Activated B cell treated with CpG ODN at 0.5 μM for 24 hours (primary cell): ENCODE measurements around the gene TSPAN15. TPM values are rescaled to one million over a fixed set of nuclear protein-coding genes. Genes with fewer than 3 reads are reported as not detected.
A peak's percentile ranks its signal among the peaks of the same experiment; 100 is the strongest.

Source experiments
- ATAC-seq: fragments of 200-7000 bp; cut with Tn5 transposase; one replicate; pipeline ENCODE4 v1.10.0; 2021; ENCODE audit warnings: low read depth, mild to moderate bottlenecking, moderate library complexity
- CTCF ChIA-PET: fragments of 350-600 bp; sonication (Branson Sonifier 250); formaldehyde crosslinking; loops from one replicate; lab custom pipeline; 2021; ENCODE audit warnings: antibody characterized with exemption; lab: Charles Lee
- POLR2A ChIA-PET: fragments of 350-600 bp; sonication (Branson Sonifier 250); formaldehyde crosslinking; loops from one replicate; lab custom pipeline; 2021; ENCODE audit warnings: antibody characterized with exemption; lab: Charles Lee
- DNase-seq: peaks from one replicate; pipeline ENCODE4 v3.0.0; 2022
- H3K27ac Mint-ChIP-seq: one replicate; pipeline ENCODE4 v1.8.0; 2020; ENCODE audit warnings: mixed read lengths
- H3K27me3 Mint-ChIP-seq: one replicate; pipeline ENCODE4 v1.8.0; 2021; ENCODE audit warnings: mixed read lengths
- H3K36me3 Mint-ChIP-seq: one replicate; pipeline ENCODE4 v1.8.0; 2021; ENCODE audit warnings: low read depth, mixed read lengths
- H3K4me1 Mint-ChIP-seq: one replicate; pipeline ENCODE4 v1.8.0; 2021; ENCODE audit warnings: mixed read lengths
- H3K4me3 Mint-ChIP-seq: one replicate; pipeline ENCODE4 v1.8.0; 2020; ENCODE audit warnings: mild to moderate bottlenecking, mixed read lengths
- H3K9me3 Mint-ChIP-seq: one replicate; pipeline ENCODE4 v1.8.0; 2020; ENCODE audit warnings: mixed read lengths
- CTCF ChIP-seq: fragments of 200-600 bp; IDR thresholded peaks from one replicate; pipeline ENCODE4 v1.8.0; 2022; ENCODE audit warnings: antibody characterized with exemption, mild to moderate bottlenecking
- intact Hi-C: fragments of 100-400 bp; cut with micrococcal nuclease; formaldehyde crosslinking; loops from one replicate; pipeline ENCODE4 v1.15.1; 2024
- total RNA-seq: library from RNA; stranded (reverse); gene quantifications from 2 replicates; pipeline ENCODE4 v1.2.3, GENCODE V29; 2022

TSPAN15 gene
- total RNA-seq, 1 donor from 2014 or later = 0.35 TPM

DNA sequence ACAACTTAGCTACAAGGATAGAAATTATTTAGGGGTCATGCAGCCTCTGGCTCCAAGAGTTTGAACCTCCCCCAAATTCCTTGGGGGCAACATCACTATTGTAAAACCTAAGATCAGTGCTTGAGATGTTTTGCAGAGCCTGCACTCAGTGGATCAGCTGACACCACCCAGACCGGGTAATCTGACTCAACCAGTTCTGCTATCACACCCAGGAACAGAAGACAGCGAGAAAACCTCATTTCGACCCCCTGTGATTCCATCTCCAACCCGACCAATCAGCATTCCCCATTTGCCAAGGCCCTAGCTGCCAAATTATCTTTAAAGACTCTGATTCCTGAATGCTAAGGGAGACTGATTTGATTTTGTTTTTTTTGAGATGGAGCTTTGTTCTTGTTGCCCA is 39.8 kb upstream of the TSPAN15 start:
- CTCF ChIA-PET = interaction anchor here (1.4 to 1.7 kb wide), 2 partner anchors 97 to 173 kb away, joined by 3 to 4 read pairs; no protein-coding TSS in a partner anchor
- Mint-ChIP-seq H3K27ac (no peak overlapping the region), H3K9me3 (no peaks in the 10 kb centered on the region), H3K27me3 (peaks cover 11% of the 10 kb centered on the region), H3K4me3 (no peak overlapping the region), H3K36me3 (no peaks in the 10 kb centered on the region), H3K4me1 (peaks cover 28% of the 10 kb centered on the region)
- intact Hi-C loops = loop anchor here (2.0 to 5.0 kb wide), 2 partner anchors 13 to 404 kb away; no protein-coding TSS in a partner anchor
- TF ChIP-seq CTCF = no peak
- POLR2A ChIA-PET = interaction anchor here (1.1 kb wide), 1 partner anchor 93 kb away, joined by 4 read pairs; no protein-coding TSS in a partner anchor
- DNase-seq = no peak
- ATAC-seq = no peak

GRCh38 chr10:69412232-69412790 is 39.0 kb upstream of the TSPAN15 start:
- no peaks in the 10 kb centered on the region for H3K36me3 Mint-ChIP-seq
- CTCF ChIA-PET = interaction anchor here (1.0 to 1.4 kb wide), 2 partner anchors 19 to 174 kb away, joined by 3 to 4 read pairs; no protein-coding TSS in a partner anchor

GRCh38 chr10:69413221-69413865 is 37.9 kb upstream of the TSPAN15 start:
- no peak overlapping the region for H3K4me3 Mint-ChIP-seq
- peaks cover 15% of the 10 kb centered on the region for H3K27me3 Mint-ChIP-seq
- no peaks in the 10 kb centered on the region for H3K9me3 Mint-ChIP-seq
- DNase-seq (peak; percentile 22), ATAC-seq (no peak)
- TF ChIP-seq CTCF = no peak
- H3K36me3 Mint-ChIP-seq = no peaks in the 10 kb centered on the region
- H3K4me1 Mint-ChIP-seq = peaks cover 21% of the 10 kb centered on the region
- CTCF ChIA-PET = interaction anchor here (0.6 to 1.0 kb wide), 4 partner anchors 20 to 177 kb away, joined by 3 to 7 read pairs (median 4); no protein-coding TSS in a partner anchor
- intact Hi-C loops = loop anchor here (1.0 to 5.0 kb wide), 3 partner anchors 21 to 406 kb away; no protein-coding TSS in a partner anchor
- POLR2A ChIA-PET = no interaction called here
- peak overlapping the region; percentile 61 for H3K27ac Mint-ChIP-seq

More at GRCh38 chr10:69412232-69412790, 39.0 kb upstream of the TSPAN15 start:
- peaks cover 28% of the 10 kb centered on the region for H3K4me1 Mint-ChIP-seq
- no peak for TF ChIP-seq CTCF
- intact Hi-C loops = loop anchor here (5.0 kb wide), 1 partner anchor 405 kb away; no protein-coding TSS in a partner anchor
- ATAC-seq = no peak
- no peak overlapping the region for H3K4me3 Mint-ChIP-seq
- POLR2A ChIA-PET = no interaction called here
- H3K9me3 Mint-ChIP-seq = no peaks in the 10 kb centered on the region
- H3K27ac Mint-ChIP-seq = no peak overlapping the region
- peaks cover 11% of the 10 kb centered on the region for H3K27me3 Mint-ChIP-seq
- DNase-seq = no peak

DNA sequence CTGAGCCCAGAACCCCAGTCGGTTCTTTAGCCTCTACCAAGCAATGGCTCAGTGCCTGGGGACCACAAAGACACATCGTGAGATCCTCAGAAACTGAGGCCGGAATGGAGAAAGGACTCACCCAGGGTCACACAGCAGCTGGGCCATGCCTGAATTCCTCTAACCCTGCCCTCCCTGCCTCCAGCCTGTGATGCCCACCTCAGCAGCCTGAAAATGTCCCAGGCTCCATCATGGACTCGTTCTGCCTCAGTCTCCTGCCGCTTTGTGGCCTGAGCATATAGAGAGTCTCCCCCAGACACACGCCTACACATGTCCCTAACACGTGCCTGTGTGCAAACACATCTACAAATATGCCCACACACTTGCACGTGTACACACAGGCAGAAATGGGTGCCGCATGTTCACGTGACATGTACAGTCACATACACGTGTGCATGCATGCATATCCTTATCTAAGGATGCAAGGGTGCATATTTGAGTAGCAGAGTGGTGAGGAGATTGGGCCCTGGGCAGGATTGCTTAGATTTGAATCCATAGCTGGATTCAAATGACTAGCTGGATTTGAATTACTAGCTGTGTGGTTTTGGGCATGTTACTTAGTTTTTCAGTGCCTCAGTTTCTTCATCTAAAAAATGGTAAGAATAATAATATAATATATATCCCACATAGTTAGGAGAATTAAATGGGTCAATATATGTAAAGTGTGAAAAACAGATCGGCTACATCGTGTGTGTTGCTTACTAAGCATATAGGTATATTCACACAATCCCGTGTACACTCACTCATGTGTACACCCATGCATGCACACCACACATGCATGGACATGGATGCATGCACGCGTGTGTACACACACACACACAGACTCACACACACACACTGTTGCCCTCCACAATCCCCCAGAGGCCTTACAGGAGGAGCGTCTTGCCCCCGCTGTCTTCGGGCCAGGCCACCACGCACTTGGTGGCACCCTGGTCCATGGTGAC is 36.9 kb upstream of the TSPAN15 start:
- Mint-ChIP-seq H3K36me3 (no peaks in the 10 kb centered on the region), H3K4me3 (no peak overlapping the region), H3K27ac (no peak overlapping the region), H3K9me3 (no peaks in the 10 kb centered on the region), H3K4me1 (peaks cover 15% of the 10 kb centered on the region), H3K27me3 (peaks cover 15% of the 10 kb centered on the region)
- CTCF ChIA-PET = interaction anchor here (0.6 to 1.0 kb wide), 2 partner anchors 22 to 25 kb away, joined by 3 read pairs; no protein-coding TSS in a partner anchor
- TF ChIP-seq CTCF = no peak
- POLR2A ChIA-PET = no interaction called here
- DNase-seq (no peak), ATAC-seq (no peak)
- intact Hi-C loops = loop anchor here (5.0 kb wide), 1 partner anchor 407 kb away; no protein-coding TSS in a partner anchor
